Measurements from ENCODE around the gene PSMC3IP.
"Not testable (repeated sequence)": the region's sequence is repeated elsewhere in the genome, so short reads cannot be mapped to it uniquely, and the experiment has no call there.

GRCh38 chr17:42621987-42622386, 44.5 kb upstream of the PSMC3IP start:
- not testable (repeated sequence) for TF ChIP-seq CTCF (conservative IDR thresholded peaks at IDR 0.05; ENCODE audit: low read depth in 2 of 2); EZH2phosphoT487 (IDR thresholded peaks at IDR 0.05; ENCODE audit: unreplicated experiment); NANOG (IDR thresholded peaks at IDR 0.05; ENCODE audit: borderline replicate concordance); POLR2AphosphoS5 (IDR thresholded peaks at IDR 0.05; ENCODE audit: low read depth); REST (IDR thresholded peaks at IDR 0.05; ENCODE audit: unreplicated experiment); EZH2 (IDR thresholded peaks at IDR 0.05; ENCODE audit: low read depth, unreplicated experiment)
